ENCODE data around the gene FBLN1. TPM values are rescaled to one million over a fixed set of nuclear protein-coding genes. Genes with fewer than 3 reads are reported as not detected.

FBLN1 gene
- total and polyA plus RNA-seq, 2 of the 8 experiments (the other 6 are each of a cell fraction or from before 2014, with no cell fraction given) = 159 to 168 TPM

- no peak for TF ChIP-seq CHD7 (IDR thresholded peaks at IDR 0.05; ENCODE audit: insufficient replicate concordance, low read length)
- TF ChIP-seq GABPA (IDR thresholded peaks at IDR 0.05; ENCODE audit: borderline replicate concordance, insufficient read depth, low read length) = no peak
- TF ChIP-seq JUN (IDR thresholded peaks at IDR 0.05; ENCODE audit: low read depth, low read length) = no peak
- TF ChIP-seq POLR2AphosphoS5 (IDR thresholded peaks at IDR 0.05; ENCODE audit: low read depth, low read length) = no peak
- TF ChIP-seq SP4 (IDR thresholded peaks at IDR 0.05; ENCODE audit: low read length) = no peak
- TF ChIP-seq ZNF274 (IDR thresholded peaks at IDR 0.05; ENCODE audit: borderline replicate concordance, extremely low read depth, low read length) = no peak
- no peak for TF ChIP-seq TAF1 (IDR thresholded peaks at IDR 0.05; ENCODE audit: low read depth, low read length)
- no peak for TF ChIP-seq MAFK (IDR thresholded peaks at IDR 0.05; ENCODE audit: low read depth, low read length)
- TF ChIP-seq CHD1 (IDR thresholded peaks at IDR 0.05; ENCODE audit: low read depth, low read length) = no peak
- no peak for TF ChIP-seq ASH2L (IDR thresholded peaks at IDR 0.05; ENCODE audit: low read length)
- TF ChIP-seq BACH1 (IDR thresholded peaks at IDR 0.05; ENCODE audit: low read length) = no peak
These were observed 77.4 kb downstream of the FBLN1 start (continued) for GRCh38 chr22:45579806-45580725.

Data from H1 (cell line).